Measurements from ENCODE around the gene FBXL17. TPM values are rescaled to one million over a fixed set of nuclear protein-coding genes. Genes with fewer than 3 reads are reported as not detected.

Gene FBXL17
- total and polyA plus RNA-seq, 3 experiments from 2014 or later: 6.4 to 8.2 (median 6.9) TPM

DNA sequence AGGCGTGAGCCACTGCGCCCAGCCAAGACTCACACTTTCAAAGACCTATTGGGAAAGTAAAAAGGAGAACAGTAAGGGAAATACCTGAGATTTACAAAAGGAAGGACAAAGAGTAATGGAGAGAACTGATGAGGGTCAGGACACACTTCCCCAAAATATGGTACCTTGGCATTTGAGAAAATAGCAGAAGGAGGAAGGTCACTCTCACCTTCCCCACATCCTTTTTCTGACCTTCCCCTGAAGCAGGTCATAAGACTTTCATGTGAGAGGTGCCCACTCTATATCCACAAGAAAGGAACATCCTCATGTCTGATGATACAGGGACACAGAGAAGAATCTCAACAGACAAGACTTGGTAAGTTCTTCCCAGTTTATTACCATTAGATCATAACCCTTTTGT lies 272.8 kb downstream of the FBXL17 start:
- no peak for DNase-seq
- Histone ChIP-seq H3K27ac (ENCODE audit: low read depth, low read length) (no peak overlapping the region), H3K27me3 (ENCODE audit: insufficient read depth, low read length, poor library complexity, severe bottlenecking) (no peaks in the 10 kb centered on the region), H3K9me3 (ENCODE audit: low read length) (no peaks in the 10 kb centered on the region), H3K36me3 (ENCODE audit: insufficient read depth, low read length) (no peaks in the 10 kb centered on the region), H3K4me3 (ENCODE audit: low read length) (no peak overlapping the region), H3K4me1 (ENCODE audit: insufficient read depth, low read length) (no peaks in the 10 kb centered on the region)
- Mint-ChIP-seq H3K27me3 (no peaks in the 10 kb centered on the region), H3K36me3 (peaks cover 16 to 44% (median 27%) of the 10 kb centered on the region in 3 donors), H3K9me3 (peaks cover 3 to 6% (median 4%) of the 10 kb centered on the region in 5 donors), H3K27ac (no peak overlapping the region), H3K4me1 (no peaks in the 10 kb centered on the region), H3K4me3 (no peak overlapping the region)
- CTCF ChIA-PET: no interaction called here
- POLR2A ChIA-PET: no interaction called here

DNA sequence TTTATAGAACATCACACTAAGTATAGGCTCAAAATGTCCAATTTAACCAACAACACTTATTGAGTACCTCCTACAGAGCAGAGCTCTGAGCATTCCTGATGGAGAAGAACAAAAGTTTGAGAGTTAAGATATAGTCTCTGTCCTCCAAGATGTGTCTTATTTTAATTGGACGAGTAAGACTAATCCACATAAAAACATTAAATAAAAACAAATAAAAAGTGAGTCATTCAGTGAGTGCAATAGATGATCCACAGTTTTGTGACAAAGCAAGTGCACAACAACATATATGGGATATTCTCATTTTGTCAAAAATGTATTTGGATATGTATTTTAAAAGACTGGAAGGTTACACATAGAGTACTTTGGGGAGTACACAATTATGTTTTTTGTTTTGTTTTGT lies 277.4 kb downstream of the FBXL17 start:
- H3K4me3 Mint-ChIP-seq: no peak overlapping the region
- Histone ChIP-seq H3K4me1 (ENCODE audit: insufficient read depth, low read length) (no peaks in the 10 kb centered on the region), H3K27ac (ENCODE audit: low read depth, low read length) (no peak overlapping the region), H3K9me3 (ENCODE audit: low read length) (no peaks in the 10 kb centered on the region), H3K4me3 (ENCODE audit: low read length) (no peak overlapping the region), H3K36me3 (ENCODE audit: insufficient read depth, low read length) (no peaks in the 10 kb centered on the region), H3K27me3 (ENCODE audit: insufficient read depth, low read length, poor library complexity, severe bottlenecking) (no peaks in the 10 kb centered on the region)
- H3K27ac Mint-ChIP-seq: no peak overlapping the region
- ChIA-PET POLR2A (no interaction called here), CTCF (no interaction called here)
- H3K27me3 Mint-ChIP-seq: no peaks in the 10 kb centered on the region
- H3K9me3 Mint-ChIP-seq: no peaks in the 10 kb centered on the region
- no peaks in the 10 kb centered on the region for H3K4me1 Mint-ChIP-seq
- peaks cover 15 to 28% (median 16%) of the 10 kb centered on the region in 3 donors for H3K36me3 Mint-ChIP-seq
- DNase-seq: no peak

DNA sequence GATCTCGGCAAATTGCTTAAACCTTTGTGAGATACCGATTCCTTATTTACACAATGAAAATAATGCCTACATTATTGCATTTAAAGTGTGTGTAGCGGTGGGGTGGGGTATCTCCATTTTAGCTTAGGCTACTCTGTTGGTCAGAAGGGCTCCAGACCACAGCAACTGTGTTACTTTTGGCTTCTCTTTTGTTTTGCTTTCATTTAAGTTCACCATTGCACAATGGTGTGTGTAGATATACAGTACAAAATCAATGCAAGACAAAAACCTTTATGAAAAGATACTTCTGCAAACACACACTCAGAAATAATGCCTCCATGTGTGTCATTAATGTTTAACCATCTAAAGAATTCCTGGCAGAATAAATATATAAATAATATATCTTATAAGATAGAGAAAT lies 279.4 kb downstream of the FBXL17 start:
- no peaks in the 10 kb centered on the region for H3K4me1 Mint-ChIP-seq
- Histone ChIP-seq H3K27ac (ENCODE audit: low read depth, low read length) (no peak overlapping the region), H3K9me3 (ENCODE audit: low read length) (no peaks in the 10 kb centered on the region), H3K4me3 (ENCODE audit: low read length) (no peak overlapping the region), H3K36me3 (ENCODE audit: insufficient read depth, low read length) (no peaks in the 10 kb centered on the region), H3K4me1 (ENCODE audit: insufficient read depth, low read length) (no peaks in the 10 kb centered on the region), H3K27me3 (ENCODE audit: insufficient read depth, low read length, poor library complexity, severe bottlenecking) (no peaks in the 10 kb centered on the region)
- ChIA-PET CTCF (no interaction called here), POLR2A (no interaction called here)
- no peak for DNase-seq
- no peaks in the 10 kb centered on the region for H3K9me3 Mint-ChIP-seq
- H3K36me3 Mint-ChIP-seq: peaks cover 8 to 17% (median 10%) of the 10 kb centered on the region in 3 donors
- H3K27ac Mint-ChIP-seq: no peak overlapping the region
- no peak overlapping the region for H3K4me3 Mint-ChIP-seq
- no peaks in the 10 kb centered on the region for H3K27me3 Mint-ChIP-seq

GRCh38 chr5:108101821-108102220 lies 280.1 kb downstream of the FBXL17 start:
- H3K9me3 Mint-ChIP-seq: no peaks in the 10 kb centered on the region
- Histone ChIP-seq H3K4me1 (ENCODE audit: insufficient read depth, low read length) (no peaks in the 10 kb centered on the region), H3K9me3 (ENCODE audit: low read length) (no peaks in the 10 kb centered on the region), H3K4me3 (ENCODE audit: low read length) (no peak overlapping the region), H3K27ac (ENCODE audit: low read depth, low read length) (no peak overlapping the region), H3K27me3 (ENCODE audit: insufficient read depth, low read length, poor library complexity, severe bottlenecking) (no peaks in the 10 kb centered on the region), H3K36me3 (ENCODE audit: insufficient read depth, low read length) (no peaks in the 10 kb centered on the region)
- POLR2A ChIA-PET: no interaction called here
- no peaks in the 10 kb centered on the region for H3K27me3 Mint-ChIP-seq
- H3K36me3 Mint-ChIP-seq: peaks cover 8 to 17% (median 10%) of the 10 kb centered on the region in 3 donors
- H3K4me1 Mint-ChIP-seq: no peaks in the 10 kb centered on the region
- DNase-seq: no peak
- CTCF ChIA-PET: no interaction called here
- no peak overlapping the region for H3K4me3 Mint-ChIP-seq
- H3K27ac Mint-ChIP-seq: peak overlapping the region in 1 of 8 donors; percentile 5

DNA sequence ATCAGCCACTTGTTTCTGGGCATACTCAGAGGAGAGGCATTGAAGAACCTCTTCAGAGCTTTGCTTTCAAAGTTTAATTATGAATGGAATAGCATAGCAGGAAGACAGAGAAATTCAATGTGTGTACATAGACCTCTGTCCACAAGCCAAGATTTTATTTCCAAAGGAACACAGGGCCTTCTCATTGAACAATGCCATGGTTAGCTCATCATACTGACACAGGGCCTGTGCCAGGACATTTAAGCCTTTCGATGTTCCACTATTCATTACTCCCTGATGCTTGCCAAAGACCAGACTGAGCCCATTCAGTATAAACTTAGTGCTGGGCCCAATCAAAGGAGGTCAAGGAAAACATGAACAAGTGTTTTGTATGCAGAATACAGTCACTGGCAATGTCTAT lies 280.8 kb downstream of the FBXL17 start:
- ChIA-PET POLR2A (no interaction called here), CTCF (no interaction called here)
- H3K36me3 ChIP-seq (ENCODE audit: insufficient read depth, low read length): no peaks in the 10 kb centered on the region
- H3K27me3 ChIP-seq (ENCODE audit: insufficient read depth, low read length, poor library complexity, severe bottlenecking): no peaks in the 10 kb centered on the region
- H3K27ac ChIP-seq (ENCODE audit: low read depth, low read length): no peak overlapping the region
- Mint-ChIP-seq H3K9me3 (no peaks in the 10 kb centered on the region), H3K27ac (no peak overlapping the region), H3K27me3 (no peaks in the 10 kb centered on the region), H3K36me3 (peaks cover 8 to 12% (median 10%) of the 10 kb centered on the region in 3 donors), H3K4me1 (no peaks in the 10 kb centered on the region), H3K4me3 (no peak overlapping the region)
- H3K4me3 ChIP-seq (ENCODE audit: low read length): no peak overlapping the region
- no peak for DNase-seq
- H3K4me1 ChIP-seq (ENCODE audit: insufficient read depth, low read length): no peaks in the 10 kb centered on the region
- H3K9me3 ChIP-seq (ENCODE audit: low read length): no peaks in the 10 kb centered on the region

DNA sequence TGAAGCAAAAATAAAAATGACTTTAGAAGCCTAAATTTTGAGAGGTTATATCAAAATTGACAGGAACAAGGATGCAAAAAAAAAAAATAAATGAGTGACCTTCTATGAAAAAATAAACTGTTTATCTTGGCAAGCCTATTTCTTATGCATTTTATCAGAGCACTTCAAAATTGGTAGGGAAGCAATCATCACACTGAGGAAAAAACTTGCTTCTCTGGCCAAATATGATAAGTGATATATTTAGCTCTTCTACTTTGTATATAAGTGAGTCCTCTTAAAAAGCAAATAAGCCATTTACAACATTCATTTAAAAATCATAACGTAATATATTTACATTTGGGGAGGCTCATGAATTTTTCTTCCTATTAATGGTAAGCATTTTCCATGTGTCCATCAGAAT lies 287.1 kb downstream of the FBXL17 start:
- Mint-ChIP-seq H3K4me1 (no peaks in the 10 kb centered on the region), H3K36me3 (peaks cover 0 to 4% (median 2%) of the 10 kb centered on the region in 3 donors), H3K27me3 (no peaks in the 10 kb centered on the region), H3K9me3 (no peaks in the 10 kb centered on the region), H3K4me3 (no peak overlapping the region), H3K27ac (no peak overlapping the region)
- ChIA-PET CTCF (no interaction called here), POLR2A (no interaction called here)
- H3K9me3 ChIP-seq (ENCODE audit: low read length): no peaks in the 10 kb centered on the region
- no peak for DNase-seq
- H3K4me3 ChIP-seq (ENCODE audit: low read length): no peak overlapping the region
- no peaks in the 10 kb centered on the region for H3K36me3 ChIP-seq (ENCODE audit: insufficient read depth, low read length)
- no peak overlapping the region for H3K27ac ChIP-seq (ENCODE audit: low read depth, low read length)
- no peaks in the 10 kb centered on the region for H3K4me1 ChIP-seq (ENCODE audit: insufficient read depth, low read length)
- no peaks in the 10 kb centered on the region for H3K27me3 ChIP-seq (ENCODE audit: insufficient read depth, low read length, poor library complexity, severe bottlenecking)

GRCh38 chr5:108093186-108093585 lies 288.7 kb downstream of the FBXL17 start:
- no peak overlapping the region for H3K4me3 ChIP-seq (ENCODE audit: low read length)
- H3K27me3 Mint-ChIP-seq: no peaks in the 10 kb centered on the region
- no peaks in the 10 kb centered on the region for H3K36me3 ChIP-seq (ENCODE audit: insufficient read depth, low read length)
- H3K27me3 ChIP-seq (ENCODE audit: insufficient read depth, low read length, poor library complexity, severe bottlenecking): no peaks in the 10 kb centered on the region
- H3K4me3 Mint-ChIP-seq: no peak overlapping the region
- peaks cover 2 to 10% (median 6%) of the 10 kb centered on the region in 3 donors for H3K36me3 Mint-ChIP-seq
- no peaks in the 10 kb centered on the region for H3K4me1 ChIP-seq (ENCODE audit: insufficient read depth, low read length)
- no peak for DNase-seq
- POLR2A ChIA-PET: no interaction called here
- no peak overlapping the region for H3K27ac ChIP-seq (ENCODE audit: low read depth, low read length)
- no peaks in the 10 kb centered on the region for H3K4me1 Mint-ChIP-seq
- H3K9me3 ChIP-seq (ENCODE audit: low read length): no peaks in the 10 kb centered on the region
- H3K27ac Mint-ChIP-seq: no peak overlapping the region
- CTCF ChIA-PET: no interaction called here
- H3K9me3 Mint-ChIP-seq: no peaks in the 10 kb centered on the region

DNA sequence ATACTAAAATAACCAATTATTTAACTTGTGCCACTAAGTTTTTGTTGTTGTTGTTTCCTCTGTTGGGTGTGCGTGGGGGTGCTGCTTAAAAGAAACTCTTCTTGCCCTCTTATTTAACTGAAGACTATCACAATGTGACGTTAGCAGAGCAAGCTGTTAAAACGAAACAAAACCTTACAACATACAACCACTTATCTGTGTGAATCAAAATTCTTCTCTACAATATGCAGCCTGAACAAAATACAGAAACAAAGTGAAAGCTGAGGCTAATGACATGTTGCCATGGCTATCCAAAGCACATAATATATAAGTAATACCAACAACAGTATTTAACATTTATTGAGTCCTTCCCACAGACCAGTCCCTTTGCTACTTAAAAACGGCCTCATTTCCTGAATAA lies 291.0 kb downstream of the FBXL17 start:
- Histone ChIP-seq H3K36me3 (ENCODE audit: insufficient read depth, low read length) (no peaks in the 10 kb centered on the region), H3K9me3 (ENCODE audit: low read length) (no peaks in the 10 kb centered on the region), H3K27ac (ENCODE audit: low read depth, low read length) (no peak overlapping the region), H3K4me1 (ENCODE audit: insufficient read depth, low read length) (no peaks in the 10 kb centered on the region), H3K27me3 (ENCODE audit: insufficient read depth, low read length, poor library complexity, severe bottlenecking) (no peaks in the 10 kb centered on the region), H3K4me3 (ENCODE audit: low read length) (no peak overlapping the region)
- POLR2A ChIA-PET: no interaction called here
- Mint-ChIP-seq H3K4me3 (no peak overlapping the region), H3K9me3 (no peaks in the 10 kb centered on the region), H3K27me3 (no peaks in the 10 kb centered on the region), H3K4me1 (peaks cover 0 to 2% (median 1%) of the 10 kb centered on the region in 3 donors), H3K36me3 (peaks cover 9 to 11% (median 10%) of the 10 kb centered on the region in 3 donors), H3K27ac (no peak overlapping the region)
- DNase-seq: no peak
- CTCF ChIA-PET: no interaction called here

DNA sequence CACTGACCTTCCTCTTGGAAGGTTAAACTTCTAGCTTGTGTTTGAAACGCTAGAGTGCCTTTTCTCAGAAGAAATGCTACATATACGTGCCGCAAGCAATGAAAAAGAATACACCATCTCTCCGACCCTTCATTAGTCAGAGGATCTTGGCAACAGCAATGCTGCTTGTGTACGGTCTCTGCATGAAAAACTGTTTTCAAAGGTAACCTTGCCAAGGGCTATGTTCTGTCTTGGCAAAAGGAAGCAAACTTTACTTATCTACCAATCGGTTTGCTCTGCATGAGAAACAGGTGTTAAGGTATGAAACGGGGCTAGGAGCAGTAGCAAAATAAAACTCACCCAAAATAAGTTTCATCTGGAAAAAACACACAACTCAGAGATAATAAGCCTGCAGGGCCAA lies 297.8 kb downstream of the FBXL17 start:
- Mint-ChIP-seq H3K4me1 (peaks cover 0 to 4% (median 3%) of the 10 kb centered on the region in 3 donors), H3K9me3 (no peaks in the 10 kb centered on the region), H3K27ac (peak overlapping the region in 1 of 8 donors; percentile 10), H3K4me3 (no peak overlapping the region), H3K27me3 (no peaks in the 10 kb centered on the region), H3K36me3 (peaks cover 12 to 18% (median 14%) of the 10 kb centered on the region in 3 donors)
- Histone ChIP-seq H3K9me3 (ENCODE audit: low read length) (no peaks in the 10 kb centered on the region), H3K27me3 (ENCODE audit: insufficient read depth, low read length, poor library complexity, severe bottlenecking) (no peaks in the 10 kb centered on the region), H3K4me1 (ENCODE audit: insufficient read depth, low read length) (no peaks in the 10 kb centered on the region), H3K4me3 (ENCODE audit: low read length) (no peak overlapping the region), H3K27ac (ENCODE audit: low read depth, low read length) (no peak overlapping the region), H3K36me3 (ENCODE audit: insufficient read depth, low read length) (no peaks in the 10 kb centered on the region)
- DNase-seq: no peak
- POLR2A ChIA-PET: no interaction called here
- CTCF ChIA-PET: interaction anchor here (1.3 kb wide), 1 partner anchor 20 kb away, joined by 3 read pairs; no protein-coding TSS in a partner anchor
